ENCODE data around the gene PTPN6. TPM values are rescaled to one million over a fixed set of nuclear protein-coding genes. Genes with fewer than 3 reads are reported as not detected.

PTPN6 gene
- polyA plus RNA-seq, 3 donors from 2014 or later = 231 to 513 (median 294) TPM

GRCh38 chr12:6982532-6982931 is 31.4 kb downstream of the PTPN6 start:
- Mint-ChIP-seq H3K27me3 (ENCODE audit: low read depth in 3 of 3) (peaks cover 0 to 2% (median 0%) of the 10 kb centered on the region in 3 donors), H3K4me3 (no peak overlapping the region), H3K9me3 (no peaks in the 10 kb centered on the region), H3K4me1 (peaks cover 0 to 2% of the 10 kb centered on the region in 2 donors), H3K27ac (peak overlapping the region in 1 of 6 donors; percentile 16), H3K36me3 (peaks cover 0 to 26% (median 15%) of the 10 kb centered on the region in 3 donors)
- DNase-seq = no peak

DNA sequence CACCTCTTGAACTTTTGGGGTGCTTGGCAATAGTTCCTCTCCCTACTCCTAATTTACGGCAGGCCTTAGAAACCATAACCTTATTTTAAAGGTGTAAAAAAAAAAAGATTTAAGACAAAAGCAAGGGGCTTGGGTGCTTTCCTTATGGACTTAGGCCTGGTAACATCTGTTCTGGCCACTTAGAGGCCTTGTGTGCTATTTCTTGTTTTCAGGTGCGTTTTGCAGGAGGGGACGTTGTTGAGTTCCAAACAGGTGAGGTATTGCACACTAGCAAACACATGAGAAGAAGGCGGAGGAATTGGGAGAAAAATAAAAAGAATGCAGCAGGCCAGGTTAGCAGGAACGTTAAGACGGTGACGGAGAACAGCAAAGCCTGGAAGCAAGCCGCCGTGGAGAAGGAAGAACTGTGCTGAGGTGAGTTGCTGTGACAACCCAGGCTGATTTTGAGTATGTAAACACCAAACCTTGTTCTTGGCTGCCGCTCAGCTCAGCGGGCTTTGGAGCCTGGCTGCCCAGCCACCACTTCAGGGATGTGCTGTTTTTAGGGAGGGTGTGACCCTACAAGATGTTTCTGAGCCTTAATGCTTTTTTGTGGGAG is 36.9 kb downstream of the PTPN6 start:
- peaks cover 0 to 2% (median 0%) of the 10 kb centered on the region in 3 donors for H3K27me3 Mint-ChIP-seq (ENCODE audit: low read depth in 3 of 3)
- no peaks in the 10 kb centered on the region for H3K9me3 Mint-ChIP-seq
- peaks cover 0 to 5% (median 3%) of the 10 kb centered on the region in 3 donors for H3K36me3 Mint-ChIP-seq
- DNase-seq = no peak
- H3K4me1 Mint-ChIP-seq = no peaks in the 10 kb centered on the region
- no peak overlapping the region for H3K4me3 Mint-ChIP-seq
- peak overlapping the region in 1 of 6 donors; percentile 71 for H3K27ac Mint-ChIP-seq

DNA sequence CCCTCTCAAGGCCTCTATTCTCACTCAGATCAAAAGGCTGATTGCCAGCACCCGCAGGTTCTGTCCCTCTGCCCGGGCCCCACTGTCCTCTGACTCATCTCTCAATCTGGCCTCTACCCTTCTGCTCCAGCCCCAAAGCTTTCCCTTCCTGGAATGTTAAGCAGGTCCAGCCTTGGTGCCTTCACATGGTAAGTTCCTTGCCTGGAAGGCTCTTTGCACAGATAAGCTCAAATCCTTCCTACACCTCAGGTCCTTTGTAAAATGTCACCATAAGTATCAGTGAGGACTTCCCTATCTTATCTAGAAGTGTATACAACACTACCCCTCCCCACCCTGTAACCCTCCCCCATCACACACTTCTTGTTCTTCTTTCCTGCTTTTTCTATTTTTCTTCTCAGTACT is 44.9 kb downstream of the PTPN6 start:
- Mint-ChIP-seq H3K4me3 (no peak overlapping the region), H3K4me1 (peaks cover 0 to 5% of the 10 kb centered on the region in 2 donors), H3K36me3 (peaks cover 8 to 13% (median 13%) of the 10 kb centered on the region in 3 donors), H3K27me3 (ENCODE audit: low read depth in 3 of 3) (no peaks in the 10 kb centered on the region), H3K9me3 (no peaks in the 10 kb centered on the region), H3K27ac (peak overlapping the region in 1 of 6 donors; percentile 31)
- no peak for DNase-seq

- Mint-ChIP-seq H3K27me3 (ENCODE audit: low read depth in 3 of 3) (no peaks in the 10 kb centered on the region), H3K4me1 (peaks cover under 1 to 5% of the 10 kb centered on the region in 2 donors), H3K4me3 (no peak overlapping the region), H3K27ac (no peak overlapping the region), H3K36me3 (peaks cover 8 to 19% (median 13%) of the 10 kb centered on the region in 3 donors), H3K9me3 (no peaks in the 10 kb centered on the region)
- no peak for DNase-seq
These were observed 47.7 kb downstream of the PTPN6 start for GRCh38 chr12:6998715-6999451.

DNA sequence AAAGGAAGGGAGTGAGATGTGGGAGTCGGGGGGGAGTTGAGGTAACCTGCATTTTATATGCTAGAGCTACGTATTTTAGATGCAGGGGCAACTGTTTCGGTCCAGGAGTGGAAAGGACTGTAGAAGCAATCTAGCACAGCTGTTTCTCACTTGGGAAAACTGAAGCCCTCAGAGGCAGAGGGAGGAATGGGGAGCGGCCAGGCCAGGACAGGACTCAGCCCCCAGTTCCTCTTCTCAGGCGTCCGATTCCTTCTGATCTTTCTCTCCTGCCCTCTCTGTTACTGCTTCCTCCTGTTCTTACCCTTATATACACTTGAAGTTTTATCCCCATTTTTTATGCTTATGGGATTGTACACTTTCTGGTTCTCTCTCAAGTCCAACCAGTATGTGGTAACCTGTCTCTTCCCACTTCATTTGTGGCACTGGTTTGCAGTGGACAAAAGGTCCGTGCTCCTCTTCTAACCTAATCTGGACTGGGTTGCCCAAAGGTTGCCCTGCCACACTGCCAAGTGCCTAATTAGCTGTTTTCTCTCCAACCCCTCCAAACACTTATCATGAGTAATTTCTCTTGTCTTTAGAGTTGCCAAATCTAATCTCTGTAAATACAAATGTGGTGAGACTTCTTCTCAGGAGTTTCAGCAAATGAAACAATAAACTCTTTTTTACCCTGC is 50.9 kb downstream of the PTPN6 start:
- Mint-ChIP-seq H3K4me1 (peaks cover 0 to 5% of the 10 kb centered on the region in 2 donors), H3K4me3 (no peak overlapping the region), H3K36me3 (peaks cover 0 to 14% (median 0%) of the 10 kb centered on the region in 3 donors), H3K9me3 (no peaks in the 10 kb centered on the region), H3K27ac (peak overlapping the region in 1 of 6 donors; percentile 58), H3K27me3 (ENCODE audit: low read depth in 3 of 3) (no peaks in the 10 kb centered on the region)
- no peak for DNase-seq

DNA sequence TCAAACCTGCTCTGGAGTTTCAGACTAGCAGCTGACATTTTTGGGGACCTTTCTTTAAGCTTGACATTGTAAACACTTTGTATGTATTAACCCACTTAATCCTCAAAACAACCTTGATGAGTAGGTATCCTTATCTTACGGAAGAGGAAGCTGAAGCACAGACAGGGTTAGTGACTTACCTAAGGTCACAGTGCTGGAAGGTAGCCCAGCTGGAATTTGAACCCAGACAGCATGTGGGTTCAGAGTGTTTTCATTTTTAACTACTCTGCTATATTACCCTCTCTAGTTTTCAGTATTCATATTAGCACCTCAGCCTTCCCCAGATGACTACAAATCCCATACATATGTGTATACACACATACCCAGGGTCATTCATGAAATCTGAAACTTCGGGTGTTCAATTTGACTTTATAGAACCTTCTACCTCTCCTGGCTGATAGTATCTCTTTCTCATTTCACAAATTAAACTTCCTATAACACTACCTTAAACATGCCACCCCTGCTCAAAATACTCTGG is 53.2 kb downstream of the PTPN6 start:
- H3K27ac Mint-ChIP-seq = no peak overlapping the region
- peaks cover 2 to 5% of the 10 kb centered on the region in 2 donors for H3K4me1 Mint-ChIP-seq
- no peak for DNase-seq
- no peak overlapping the region for H3K4me3 Mint-ChIP-seq
- peaks cover 0 to 9% (median 0%) of the 10 kb centered on the region in 3 donors for H3K36me3 Mint-ChIP-seq
- no peaks in the 10 kb centered on the region for H3K27me3 Mint-ChIP-seq (ENCODE audit: low read depth in 3 of 3)
- H3K9me3 Mint-ChIP-seq = no peaks in the 10 kb centered on the region

DNA sequence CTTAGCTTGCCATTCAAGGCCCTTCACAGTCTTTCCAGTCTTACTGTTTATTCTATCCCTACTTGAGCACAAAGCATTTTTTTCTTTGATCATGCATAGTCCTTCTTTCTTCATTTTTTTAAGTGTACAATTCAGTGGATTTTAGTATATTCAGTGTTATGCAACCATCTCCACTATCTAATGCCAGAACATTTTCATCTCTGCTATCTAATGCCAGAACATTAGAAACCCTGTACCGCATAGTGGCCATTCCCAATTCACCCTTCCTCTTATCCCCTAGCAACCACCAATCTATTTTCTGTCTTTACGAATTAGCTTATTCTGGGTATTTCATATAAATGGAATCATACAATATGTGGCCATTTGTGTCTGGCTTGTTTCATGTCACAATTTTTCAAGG is 53.7 kb downstream of the PTPN6 start:
- H3K4me1 Mint-ChIP-seq = peaks cover 2 to 5% of the 10 kb centered on the region in 2 donors
- no peaks in the 10 kb centered on the region for H3K27me3 Mint-ChIP-seq (ENCODE audit: low read depth in 3 of 3)
- peaks cover 0 to 9% (median 0%) of the 10 kb centered on the region in 3 donors for H3K36me3 Mint-ChIP-seq
- H3K4me3 Mint-ChIP-seq = no peak overlapping the region
- no peaks in the 10 kb centered on the region for H3K9me3 Mint-ChIP-seq
- no peak for DNase-seq
- H3K27ac Mint-ChIP-seq = no peak overlapping the region

- Mint-ChIP-seq H3K27ac (no peak overlapping the region), H3K4me1 (peaks cover 2 to 5% of the 10 kb centered on the region in 2 donors), H3K27me3 (ENCODE audit: low read depth in 3 of 3) (no peaks in the 10 kb centered on the region), H3K36me3 (peaks cover 0 to 9% (median 0%) of the 10 kb centered on the region in 3 donors), H3K4me3 (no peak overlapping the region), H3K9me3 (no peaks in the 10 kb centered on the region)
- no peak for DNase-seq
These were observed 54.2 kb downstream of the PTPN6 start for GRCh38 chr12:7005311-7005710.

- Mint-ChIP-seq H3K27me3 (ENCODE audit: low read depth in 3 of 3) (no peaks in the 10 kb centered on the region), H3K4me1 (peaks cover 2 to 5% of the 10 kb centered on the region in 2 donors), H3K4me3 (no peak overlapping the region), H3K36me3 (peaks cover 0 to 5% (median 0%) of the 10 kb centered on the region in 3 donors), H3K27ac (no peak overlapping the region), H3K9me3 (no peaks in the 10 kb centered on the region)
- DNase-seq = no peak
These were observed 55.5 kb downstream of the PTPN6 start for GRCh38 chr12:7006639-7007038.

GRCh38 chr12:7008864-7009263 is 57.7 kb downstream of the PTPN6 start:
- no peak overlapping the region for H3K4me3 Mint-ChIP-seq
- no peak for DNase-seq
- no peak overlapping the region for H3K27ac Mint-ChIP-seq
- no peaks in the 10 kb centered on the region for H3K27me3 Mint-ChIP-seq (ENCODE audit: low read depth in 3 of 3)
- H3K4me1 Mint-ChIP-seq = peaks cover 2 to 4% of the 10 kb centered on the region in 2 donors
- H3K36me3 Mint-ChIP-seq = peaks cover 0 to 14% (median 0%) of the 10 kb centered on the region in 3 donors
- no peaks in the 10 kb centered on the region for H3K9me3 Mint-ChIP-seq

GRCh38 chr12:7009512-7009911 is 58.4 kb downstream of the PTPN6 start:
- DNase-seq = no peak
- Mint-ChIP-seq H3K4me1 (peaks cover 0 to 2% of the 10 kb centered on the region in 2 donors), H3K9me3 (no peaks in the 10 kb centered on the region), H3K27ac (no peak overlapping the region), H3K4me3 (no peak overlapping the region), H3K27me3 (ENCODE audit: low read depth in 3 of 3) (no peaks in the 10 kb centered on the region), H3K36me3 (peaks cover 0 to 14% (median 0%) of the 10 kb centered on the region in 3 donors)
